ENCODE data around the gene PCMTD2. TPM values are rescaled to one million over a fixed set of nuclear protein-coding genes. Genes with fewer than 3 reads are reported as not detected.

The PCMTD2 gene
- total RNA-seq (68.4 and 79.2 TPM in 2 replicates), polyA plus RNA-seq (37.7 and 38.4 TPM in 2 replicates)

GRCh38 chr20:64255361-64256281 is at the start of gene PCMTD2:
TSS of gene PCMTD2 (plus strand) at chr20:64255748. CDS start at chr20:64259966, 4,218 bp downstream.
- peak within 1 kb of the TSS; percentile 98 for H3K27ac ChIP-seq
- TF ChIP-seq CTCF (IDR thresholded peaks at IDR 0.05; ENCODE audit: poor library complexity) = peak; percentile 8
- TF ChIP-seq EZH2phosphoT487 (IDR thresholded peaks at IDR 0.05; ENCODE audit: low read depth, severe bottlenecking, unreplicated experiment) = no peak
- TF ChIP-seq EZH2 (IDR thresholded peaks at IDR 0.05; ENCODE audit: borderline replicate concordance) = no peak

GRCh38 chr20:64206614-64207013 is 48.9 kb upstream of the PCMTD2 start:
- H3K4me2 ChIP-seq = no peak overlapping the region
- no peak for DNase-seq (ENCODE audit: low spot score)
- WGBS (ENCODE audit: low lambda C conversion rate, missing lambda C conversion rate) = 89% methylated on average over 8 of the region's 8 CpGs
- no peak overlapping the region for H3K27ac ChIP-seq
- H2AFZ ChIP-seq = no peak overlapping the region
- H3K36me3 ChIP-seq (replicated peaks; ENCODE audit: insufficient read depth, low read depth) = no peaks in the 10 kb centered on the region
- TF ChIP-seq EZH2 (IDR thresholded peaks at IDR 0.05; ENCODE audit: borderline replicate concordance) (no peak), EZH2phosphoT487 (IDR thresholded peaks at IDR 0.05; ENCODE audit: low read depth, severe bottlenecking, unreplicated experiment) (no peak), CTCF (IDR thresholded peaks at IDR 0.05; ENCODE audit: poor library complexity) (no peak)
- no peaks in the 10 kb centered on the region for H4K20me1 ChIP-seq (ENCODE audit: insufficient read depth, poor library complexity, severe bottlenecking)
- no peaks in the 10 kb centered on the region for H3K27me3 ChIP-seq
- no peaks in the 10 kb centered on the region for H3K4me1 ChIP-seq (ENCODE audit: insufficient read depth)
- no peaks in the 10 kb centered on the region for H3K79me2 ChIP-seq
- H3K9me2 ChIP-seq (replicated peaks; ENCODE audit: insufficient read depth) = no peaks in the 10 kb centered on the region
- H3K4me3 ChIP-seq = no peak overlapping the region
- H3K9me3 ChIP-seq (ENCODE audit: low read depth) = no peaks in the 10 kb centered on the region

More at GRCh38 chr20:64255361-64256281, at the start of gene PCMTD2:
- H3K9me3 ChIP-seq (ENCODE audit: low read depth) = no peaks in the 10 kb centered on the region
- no peaks in the 10 kb centered on the region for H3K27me3 ChIP-seq
- DNase-seq (ENCODE audit: low spot score) = peak; percentile 94
- no peaks in the 10 kb centered on the region for H3K9me2 ChIP-seq (replicated peaks; ENCODE audit: insufficient read depth)
- H2AFZ ChIP-seq = peak within 1 kb of the TSS; percentile 93
- peaks cover 24% of the 10 kb centered on the region for H3K4me1 ChIP-seq (ENCODE audit: insufficient read depth)
- H3K79me2 ChIP-seq = peaks cover 48% of the 10 kb centered on the region
- peak within 1 kb of the TSS; percentile 96 for H3K4me2 ChIP-seq
- no peaks in the 10 kb centered on the region for H4K20me1 ChIP-seq (ENCODE audit: insufficient read depth, poor library complexity, severe bottlenecking)
- 4% methylated on average over 45 of the region's 96 CpGs for WGBS (ENCODE audit: low lambda C conversion rate, missing lambda C conversion rate)
- no peaks in the 10 kb centered on the region for H3K36me3 ChIP-seq (replicated peaks; ENCODE audit: insufficient read depth, low read depth)
- H3K4me3 ChIP-seq = peak within 1 kb of the TSS; percentile 98

GRCh38 chr20:64207641-64208590 is 47.6 kb upstream of the PCMTD2 start:
- Histone ChIP-seq H2AFZ (no peak overlapping the region), H3K27ac (no peak overlapping the region), H3K9me3 (ENCODE audit: low read depth) (no peaks in the 10 kb centered on the region), H4K20me1 (ENCODE audit: insufficient read depth, poor library complexity, severe bottlenecking) (no peaks in the 10 kb centered on the region), H3K27me3 (no peaks in the 10 kb centered on the region), H3K79me2 (no peaks in the 10 kb centered on the region), H3K4me1 (ENCODE audit: insufficient read depth) (peaks cover 6% of the 10 kb centered on the region), H3K4me3 (no peak overlapping the region), H3K36me3 (replicated peaks; ENCODE audit: insufficient read depth, low read depth) (no peaks in the 10 kb centered on the region), H3K9me2 (replicated peaks; ENCODE audit: insufficient read depth) (no peaks in the 10 kb centered on the region), H3K4me2 (no peak overlapping the region)
- WGBS (ENCODE audit: low lambda C conversion rate, missing lambda C conversion rate) = 93% methylated on average over 25 of the region's 25 CpGs
- TF ChIP-seq EZH2 (IDR thresholded peaks at IDR 0.05; ENCODE audit: borderline replicate concordance) (no peak), CTCF (IDR thresholded peaks at IDR 0.05; ENCODE audit: poor library complexity) (no peak), EZH2phosphoT487 (IDR thresholded peaks at IDR 0.05; ENCODE audit: low read depth, severe bottlenecking, unreplicated experiment) (no peak)
- no peak for DNase-seq (ENCODE audit: low spot score)

Measured in hepatocyte (in vitro differentiated cells).